B cell (primary cell): Measurements from ENCODE around the gene KIF25. TPM values are rescaled to one million over a fixed set of nuclear protein-coding genes. Genes with fewer than 3 reads are reported as not detected.

ENCODE experiments used
- ATAC-seq: fragments of 200-7000 bp; cut with Tn5 transposase; one replicate; pipeline ENCODE4 v1.10.0; 2021; ENCODE audit warnings: low read depth, mild to moderate bottlenecking, moderate number of reproducible peaks, moderate library complexity
- CTCF ChIA-PET: fragments of 350-600 bp; sonication (Branson Sonifier 250); formaldehyde crosslinking; loops from one replicate; lab custom pipeline; 2021; ENCODE audit warnings: antibody characterized with exemption, inconsistent platforms; lab: Charles Lee
- POLR2A ChIA-PET: fragments of 350-600 bp; sonication (Branson Sonifier 250); formaldehyde crosslinking; loops from one replicate; lab custom pipeline; 2021; ENCODE audit warnings: antibody characterized with exemption; lab: Charles Lee
- DNase-seq: peaks from one replicate; pipeline ENCODE4 v3.0.0; 2013
- H2AFZ ChIP-seq: 2 replicates; pipeline ENCODE4 v1.6.1; 2012; ENCODE audit warnings: mild to moderate bottlenecking, low read depth, low read length; ENCODE audit not compliant: insufficient read depth, poor library complexity, severe bottlenecking
- H3K27ac ChIP-seq, 2 donors: 1 replicate in 1 of 2; 2 replicates in 1 of 2; pipeline ENCODE4 v1.5.1; 2012 to 2013; ENCODE audit warnings: low read length in 2 of 2, mild to moderate bottlenecking in 2 of 2, moderate library complexity in 1 of 2
- H3K27me3 ChIP-seq, 4 experiments: fragments of 200-600 bp in 1 of 4; sonication (generic) in 1 of 4; replicated peaks in 1 of 4; 1 replicate in 2 of 4; 2 replicates in 2 of 4; pipeline versions ENCODE4 v1.6.1 to v1.7.0; 2013 to 2016; ENCODE audit warnings: low read length in 3 of 4, mild to moderate bottlenecking in 2 of 4, mixed read lengths in 1 of 4, moderate library complexity in 1 of 4; ENCODE audit not compliant: insufficient read depth in 4 of 4, control insufficient read depth in 3 of 4; ENCODE audit errors: control extremely low read depth in 1 of 4
- H3K36me3 ChIP-seq, 2 experiments: replicated peaks in 1 of 2; 1 replicate in 1 of 2; 2 replicates in 1 of 2; pipeline versions ENCODE4 v1.6.1 to v1.7.1; 2013; ENCODE audit warnings: low read length in 1 of 2; ENCODE audit not compliant: insufficient read depth in 2 of 2, control insufficient read depth in 1 of 2; ENCODE audit errors: control extremely low read depth in 1 of 2, extremely low read depth in 1 of 2
- H3K4me1 ChIP-seq, 2 donors: fragments of 200-600 bp in 1 of 2; sonication (generic) in 1 of 2; 1 replicate in 1 of 2; 2 replicates in 1 of 2; pipeline versions ENCODE4 v1.5.1 to v1.6.1; 2013 to 2017; ENCODE audit warnings: low read length in 2 of 2; ENCODE audit not compliant: control insufficient read depth in 2 of 2, insufficient read depth in 2 of 2
- H3K4me2 ChIP-seq: replicated peaks from 2 replicates; pipeline ENCODE3; 2012; ENCODE audit warnings: mild to moderate bottlenecking, low read depth, low read length; ENCODE audit not compliant: poor library complexity, severe bottlenecking
- H3K4me3 ChIP-seq, 5 experiments: fragments of 200-600 bp in 1 of 5; sonication (generic) in 1 of 5; 1 replicate in 3 of 5; 2 replicates in 2 of 5; pipeline versions ENCODE4 v1.5.1 to v1.7.0; 2011 to 2016; ENCODE audit warnings: low read length in 4 of 5, mild to moderate bottlenecking in 4 of 5, low read depth in 2 of 5, control low read depth in 1 of 5, moderate library complexity in 1 of 5; ENCODE audit not compliant: insufficient read depth in 1 of 5; ENCODE audit errors: control extremely low read depth in 1 of 5, extremely low read depth in 1 of 5
- H3K79me2 ChIP-seq: fragments of 200-600 bp; sonication (generic); one replicate; pipeline ENCODE4 v1.6.0; 2016; ENCODE audit warnings: low read length; ENCODE audit not compliant: control insufficient read depth, insufficient read depth
- H3K9ac ChIP-seq: fragments of 200-600 bp; sonication (generic); 2 replicates; pipeline ENCODE4 v1.6.1; 2017; ENCODE audit warnings: mild to moderate bottlenecking, low read length, moderate library complexity
- H3K9me3 ChIP-seq, 3 donors: one replicate each; pipeline versions ENCODE4 v1.6.1 to v1.7.1; 2013; ENCODE audit warnings: low read length in 2 of 3; ENCODE audit not compliant: control insufficient read depth in 2 of 3, insufficient read depth in 1 of 3; ENCODE audit errors: control extremely low read depth in 1 of 3
- H4K20me1 ChIP-seq: 2 replicates; pipeline ENCODE4 v1.6.0; 2012; ENCODE audit warnings: mild to moderate bottlenecking, low read length; ENCODE audit not compliant: insufficient read depth, control insufficient read depth, poor library complexity, severe bottlenecking
- H3K27ac Mint-ChIP-seq: one replicate; pipeline ENCODE4 v1.8.0; 2021; ENCODE audit warnings: mixed read lengths
- H3K27me3 Mint-ChIP-seq: one replicate; pipeline ENCODE4 v1.8.0; 2021; ENCODE audit warnings: mixed read lengths
- H3K4me1 Mint-ChIP-seq: one replicate; pipeline ENCODE4 v1.8.0; 2021; ENCODE audit warnings: mixed read lengths
- H3K4me3 Mint-ChIP-seq: one replicate; pipeline ENCODE4 v1.8.0; 2021; ENCODE audit warnings: mixed read lengths
- H3K9me3 Mint-ChIP-seq: one replicate; pipeline ENCODE4 v1.8.0; 2022; ENCODE audit warnings: mixed read lengths; ENCODE audit not compliant: insufficient read depth
- EZH2 ChIP-seq: IDR thresholded peaks from 2 replicates; pipeline ENCODE4 v1.6.1; 2012; ENCODE audit warnings: borderline replicate concordance, low read depth, mild to moderate bottlenecking, moderate library complexity, low read length; ENCODE audit not compliant: insufficient read depth, poor library complexity, severe bottlenecking
- WGBS: methylation state at CpG from one replicate; pipeline ENCODE4 v1.1.5; 2013; ENCODE audit warnings: missing lambda C conversion rate; ENCODE audit not compliant: insufficient coverage; 5-methylcytosine and 5-hydroxymethylcytosine counted together
- intact Hi-C: fragments of 100-400 bp; cut with micrococcal nuclease; formaldehyde crosslinking; loops from one replicate; pipeline ENCODE4 v1.10.0; 2022
- polyA plus RNA-seq: library from polyadenylated mRNA; depleted of rRNA; stranded (reverse); fragments of >200 nt; gene quantifications from 2 replicates; pipeline ENCODE4 v1.2.3, GENCODE V29; 2012
- total RNA-seq, 2 donors: library from RNA; stranded (reverse); fragments of 120-200 nt in 1 of 2; gene quantifications; 1 replicate in 1 of 2; 2 replicates in 1 of 2; pipeline versions ENCODE4 v1.2.3 to v1.2.4, GENCODE V29; 2013 to 2022
- TF ChIP-seq, protein P1 (sequence below): fragments of 200-600 bp; IDR thresholded peaks from one replicate; pipeline ENCODE4 v1.8.0; 2022; ENCODE audit warnings: antibody characterized with exemption, mild to moderate bottlenecking

Gene KIF25
- total and polyA plus RNA-seq, 2 donors (not counting 1 experiment from before 2014, with no cell fraction given): not detected

- ChIA-PET CTCF (no interaction called here), POLR2A (no interaction called here)
- H3K4me3 Mint-ChIP-seq: no peak overlapping the region
- peaks cover 5% of the 10 kb centered on the region for H3K27me3 Mint-ChIP-seq
- H2AFZ ChIP-seq: no peak overlapping the region
- no peak overlapping the region for H3K4me3 ChIP-seq
- no peaks in the 10 kb centered on the region for H3K27me3 ChIP-seq
- H3K9ac ChIP-seq: no peak overlapping the region
- no peaks in the 10 kb centered on the region for H3K4me1 ChIP-seq
- H3K27ac Mint-ChIP-seq: no peak overlapping the region
- H3K36me3 ChIP-seq: no peaks in the 10 kb centered on the region
- DNase-seq (no peak), ATAC-seq (no peak)
- H4K20me1 ChIP-seq: no peaks in the 10 kb centered on the region
- no peak overlapping the region for H3K27ac ChIP-seq
- TF ChIP-seq, protein P1, sequence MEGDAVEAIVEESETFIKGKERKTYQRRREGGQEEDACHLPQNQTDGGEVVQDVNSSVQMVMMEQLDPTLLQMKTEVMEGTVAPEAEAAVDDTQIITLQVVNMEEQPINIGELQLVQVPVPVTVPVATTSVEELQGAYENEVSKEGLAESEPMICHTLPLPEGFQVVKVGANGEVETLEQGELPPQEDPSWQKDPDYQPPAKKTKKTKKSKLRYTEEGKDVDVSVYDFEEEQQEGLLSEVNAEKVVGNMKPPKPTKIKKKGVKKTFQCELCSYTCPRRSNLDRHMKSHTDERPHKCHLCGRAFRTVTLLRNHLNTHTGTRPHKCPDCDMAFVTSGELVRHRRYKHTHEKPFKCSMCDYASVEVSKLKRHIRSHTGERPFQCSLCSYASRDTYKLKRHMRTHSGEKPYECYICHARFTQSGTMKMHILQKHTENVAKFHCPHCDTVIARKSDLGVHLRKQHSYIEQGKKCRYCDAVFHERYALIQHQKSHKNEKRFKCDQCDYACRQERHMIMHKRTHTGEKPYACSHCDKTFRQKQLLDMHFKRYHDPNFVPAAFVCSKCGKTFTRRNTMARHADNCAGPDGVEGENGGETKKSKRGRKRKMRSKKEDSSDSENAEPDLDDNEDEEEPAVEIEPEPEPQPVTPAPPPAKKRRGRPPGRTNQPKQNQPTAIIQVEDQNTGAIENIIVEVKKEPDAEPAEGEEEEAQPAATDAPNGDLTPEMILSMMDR: no peak
- no peak for TF ChIP-seq EZH2
- H3K4me1 Mint-ChIP-seq: no peaks in the 10 kb centered on the region
- intact Hi-C loops: no loop called here
- H3K4me2 ChIP-seq: no peak overlapping the region
- peaks cover 4% of the 10 kb centered on the region for H3K9me3 Mint-ChIP-seq
- H3K79me2 ChIP-seq: no peaks in the 10 kb centered on the region
- peaks cover 0 to 30% (median under 1%) of the 10 kb centered on the region in 3 donors for H3K9me3 ChIP-seq
- 79% methylated on average over 3 of the region's 11 CpGs for WGBS
These were observed 20.2 kb downstream of the KIF25 start for GRCh38 chr6:168017629-168018028.

DNA sequence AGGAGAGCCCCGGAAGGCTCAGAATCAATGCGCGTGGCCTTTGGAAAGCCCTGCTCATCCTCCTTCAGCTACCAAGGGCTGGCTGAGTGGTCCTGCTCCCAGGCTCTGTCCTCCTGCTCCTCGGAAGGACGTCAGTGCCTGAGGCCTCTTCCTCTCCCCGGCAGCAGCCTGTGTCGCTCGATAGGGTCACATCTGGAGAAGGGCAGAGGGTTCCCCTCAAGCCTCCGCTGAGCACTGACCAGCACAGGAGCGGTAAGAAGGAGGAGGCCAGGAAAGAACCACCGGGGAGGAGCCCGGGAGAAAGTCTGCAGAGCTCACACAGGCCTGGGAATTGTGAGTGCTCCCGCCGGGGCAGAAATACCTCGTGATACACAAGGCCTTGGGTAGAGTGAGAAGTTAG is 21.2 kb downstream of the KIF25 start:
- Histone ChIP-seq H3K27me3 (no peaks in the 10 kb centered on the region), H3K36me3 (no peaks in the 10 kb centered on the region), H3K9me3 (peaks cover 0 to 20% (median 0%) of the 10 kb centered on the region in 3 donors), H3K79me2 (no peaks in the 10 kb centered on the region), H3K9ac (no peak overlapping the region), H3K4me2 (no peak overlapping the region), H4K20me1 (no peaks in the 10 kb centered on the region), H3K4me1 (no peaks in the 10 kb centered on the region), H3K27ac (no peak overlapping the region), H2AFZ (no peak overlapping the region), H3K4me3 (no peak overlapping the region)
- no peak for TF ChIP-seq EZH2
- TF ChIP-seq, protein P1: no peak
- peaks cover 5% of the 10 kb centered on the region for H3K27me3 Mint-ChIP-seq
- no peaks in the 10 kb centered on the region for H3K4me1 Mint-ChIP-seq
- intact Hi-C loops: no loop called here
- WGBS: 93% methylated on average over 15 of the region's 15 CpGs
- ChIA-PET POLR2A (no interaction called here), CTCF (no interaction called here)
- ATAC-seq (no peak), DNase-seq (no peak)
- H3K9me3 Mint-ChIP-seq: peaks cover 4% of the 10 kb centered on the region
- H3K4me3 Mint-ChIP-seq: no peak overlapping the region
- no peak overlapping the region for H3K27ac Mint-ChIP-seq
